IPS-18a (cell line): ENCODE measurements around the gene KLHL40.

Source experiments
- H3K27ac ChIP-seq: one replicate; pipeline ENCODE4 v1.5.1; 2013; ENCODE audit warnings: low read length
- H3K27me3 ChIP-seq: one replicate; pipeline ENCODE4 v1.6.1; 2013; ENCODE audit warnings: mild to moderate bottlenecking, low read length; ENCODE audit not compliant: control insufficient read depth, insufficient read depth
- H3K36me3 ChIP-seq: one replicate; pipeline ENCODE4 v1.6.1; 2013; ENCODE audit warnings: low read depth, low read length; ENCODE audit not compliant: control insufficient read depth
- H3K4me1 ChIP-seq: one replicate; pipeline ENCODE4 v1.6.1; 2013; ENCODE audit warnings: low read depth, low read length; ENCODE audit not compliant: control insufficient read depth
- H3K4me3 ChIP-seq: one replicate; pipeline ENCODE4 v1.5.1; 2013; ENCODE audit warnings: low read length
- H3K9ac ChIP-seq: one replicate; pipeline ENCODE4 v1.6.1; 2013; ENCODE audit warnings: mild to moderate bottlenecking, low read length, moderate library complexity
- H3K9me3 ChIP-seq: one replicate; pipeline ENCODE4 v1.6.1; 2013; ENCODE audit warnings: low read depth, low read length; ENCODE audit not compliant: control insufficient read depth

The KLHL40 gene

DNA sequence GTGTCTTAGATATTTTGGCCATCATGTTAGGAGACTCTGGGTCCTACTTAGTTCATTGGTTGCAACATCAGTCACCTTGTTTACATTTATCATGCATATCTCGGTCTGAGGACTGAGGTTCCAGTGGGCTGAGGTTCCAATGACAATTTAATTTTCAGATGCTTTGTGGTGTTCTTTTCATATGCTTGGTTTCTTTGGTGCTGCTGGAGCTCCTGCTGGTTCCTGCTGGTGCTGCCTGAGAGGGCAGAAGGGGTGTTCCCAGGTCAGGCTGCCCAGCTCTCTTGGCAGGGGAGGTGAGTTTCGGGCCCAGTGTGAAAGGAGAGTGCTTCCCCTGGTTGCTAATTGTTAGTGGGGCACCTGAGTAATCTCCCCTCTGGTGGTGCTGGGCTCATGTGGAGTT, 6.9 kb upstream of the KLHL40 start:
- Histone ChIP-seq H3K4me3 (no peak overlapping the region), H3K36me3 (no peaks in the 10 kb centered on the region), H3K9ac (no peak overlapping the region), H3K4me1 (peaks cover 5% of the 10 kb centered on the region), H3K9me3 (peaks cover 3% of the 10 kb centered on the region), H3K27ac (no peak overlapping the region), H3K27me3 (no peaks in the 10 kb centered on the region)

DNA sequence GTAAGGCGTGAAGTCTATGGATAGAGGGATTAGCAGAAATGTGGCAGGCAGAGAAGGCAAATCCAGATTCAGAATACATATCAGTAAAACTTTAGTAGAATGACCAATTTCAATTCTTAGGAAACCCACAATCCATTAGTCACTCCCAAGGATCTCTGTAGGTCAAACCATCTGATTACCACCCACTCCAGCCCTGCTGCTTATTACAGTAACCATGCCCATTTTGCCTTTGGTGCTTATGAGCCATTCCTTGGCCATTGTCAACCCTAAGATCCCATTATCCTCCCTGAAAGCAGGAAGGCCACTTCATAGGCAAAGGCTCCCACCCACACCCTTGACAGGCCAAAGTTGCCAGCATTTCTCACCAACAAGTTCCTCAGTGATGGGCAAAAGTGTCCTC, 5.1 kb upstream of the KLHL40 start:
- Histone ChIP-seq H3K27ac (no peak overlapping the region), H3K9ac (no peak overlapping the region), H3K36me3 (no peaks in the 10 kb centered on the region), H3K9me3 (peaks cover 3% of the 10 kb centered on the region), H3K27me3 (no peaks in the 10 kb centered on the region), H3K4me1 (peaks cover 5% of the 10 kb centered on the region), H3K4me3 (no peak overlapping the region)

DNA sequence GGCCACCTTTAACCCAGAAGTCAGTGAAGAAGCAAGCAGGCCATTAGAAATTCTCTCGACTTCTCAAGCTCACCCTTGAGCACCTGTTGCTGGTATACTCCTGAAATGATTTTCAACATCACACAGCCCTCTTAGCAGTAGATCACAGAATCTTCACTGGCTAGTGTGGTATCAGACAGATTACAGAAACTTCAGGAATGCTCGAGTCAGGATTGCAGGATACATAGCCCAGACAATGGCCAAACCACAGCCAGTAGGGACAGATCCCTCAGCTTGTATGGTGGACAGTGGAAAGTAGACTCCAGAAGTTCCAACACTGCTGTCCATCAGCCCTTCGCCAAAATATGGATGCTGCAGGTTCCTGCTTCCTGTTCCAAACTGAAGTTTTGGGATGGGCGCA, 4.5 kb upstream of the KLHL40 start:
- Histone ChIP-seq H3K4me3 (no peak overlapping the region), H3K27me3 (no peaks in the 10 kb centered on the region), H3K9me3 (peaks cover 3% of the 10 kb centered on the region), H3K4me1 (peaks cover 5% of the 10 kb centered on the region), H3K36me3 (no peaks in the 10 kb centered on the region), H3K27ac (no peak overlapping the region), H3K9ac (no peak overlapping the region)

DNA sequence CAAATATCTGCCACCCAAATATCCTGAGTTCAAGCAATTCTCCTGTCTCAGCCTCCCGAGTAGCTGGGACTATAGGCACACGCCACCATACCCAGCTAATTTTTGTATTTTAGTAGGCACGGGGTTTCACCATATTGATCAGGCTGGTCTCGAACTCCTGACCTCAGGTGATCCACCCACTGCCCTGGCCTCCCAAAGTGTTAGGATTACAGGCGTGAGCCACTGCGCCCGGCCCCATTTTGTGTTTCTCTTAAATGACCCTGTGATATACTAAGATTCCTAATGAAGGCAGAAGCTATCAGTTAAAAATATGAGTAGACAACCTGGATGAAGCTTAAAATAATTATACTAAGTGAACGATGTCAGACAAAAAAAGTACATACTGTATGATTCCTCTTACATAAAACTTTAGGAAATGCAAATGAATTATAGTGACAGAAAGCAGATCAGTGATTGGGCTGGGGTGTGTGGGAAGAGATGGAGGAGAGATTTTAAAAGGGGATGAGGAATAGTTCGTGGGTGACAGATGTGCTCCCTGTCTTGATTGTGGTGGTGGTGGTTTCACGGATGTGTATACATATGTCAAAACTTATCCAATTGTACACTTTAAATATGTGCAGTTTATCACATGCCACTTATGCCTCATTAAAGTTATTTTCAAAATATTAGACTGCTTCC, 3.8 kb upstream of the KLHL40 start:
- Histone ChIP-seq H3K4me3 (no peak overlapping the region), H3K9ac (no peak overlapping the region), H3K36me3 (no peaks in the 10 kb centered on the region), H3K9me3 (no peaks in the 10 kb centered on the region), H3K27me3 (no peaks in the 10 kb centered on the region), H3K4me1 (peaks cover 5% of the 10 kb centered on the region), H3K27ac (no peak overlapping the region)

DNA sequence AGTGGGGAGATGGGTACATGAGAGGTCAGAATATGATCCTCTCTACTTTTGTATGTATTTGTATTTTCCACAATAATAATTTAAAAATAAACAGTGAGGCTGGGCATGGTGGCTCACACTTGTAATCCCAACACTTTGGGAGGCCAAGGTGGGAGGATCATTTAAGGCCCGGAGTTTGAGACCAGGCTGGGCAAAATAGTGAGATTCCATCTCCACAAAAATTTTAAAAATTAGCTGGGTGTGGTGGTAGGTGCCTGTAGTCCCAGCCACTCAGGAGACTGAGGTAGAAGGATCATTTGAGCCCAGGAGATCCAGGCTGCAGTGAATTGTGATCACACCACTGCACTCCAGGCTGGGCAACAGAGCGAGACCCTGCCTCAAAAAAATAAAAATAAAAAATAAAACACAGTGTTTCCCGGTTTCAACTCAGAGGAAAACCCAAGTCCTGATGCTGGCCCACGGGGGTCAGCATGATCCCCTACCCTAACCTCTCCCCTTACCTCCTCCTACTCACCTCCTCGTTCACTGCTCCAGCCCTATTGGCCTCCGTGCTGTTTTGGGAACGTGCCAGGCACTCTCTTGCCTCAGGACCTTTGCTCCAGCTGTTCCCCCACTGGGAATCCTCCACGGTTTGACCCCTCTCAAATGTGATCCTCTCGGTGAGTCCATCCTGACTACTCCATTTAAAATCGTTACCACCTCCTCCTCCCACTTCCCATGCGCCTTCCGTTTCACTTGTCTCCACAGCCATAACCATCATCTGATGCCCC, 2.9 kb upstream of the KLHL40 start:
- no peaks in the 10 kb centered on the region for H3K27me3 ChIP-seq
- H3K4me3 ChIP-seq, result no peak overlapping the region
- H3K36me3 ChIP-seq, result no peaks in the 10 kb centered on the region
- H3K9ac ChIP-seq, result no peak overlapping the region
- no peak overlapping the region for H3K27ac ChIP-seq
- peaks cover 5% of the 10 kb centered on the region for H3K4me1 ChIP-seq
- no peaks in the 10 kb centered on the region for H3K9me3 ChIP-seq

DNA sequence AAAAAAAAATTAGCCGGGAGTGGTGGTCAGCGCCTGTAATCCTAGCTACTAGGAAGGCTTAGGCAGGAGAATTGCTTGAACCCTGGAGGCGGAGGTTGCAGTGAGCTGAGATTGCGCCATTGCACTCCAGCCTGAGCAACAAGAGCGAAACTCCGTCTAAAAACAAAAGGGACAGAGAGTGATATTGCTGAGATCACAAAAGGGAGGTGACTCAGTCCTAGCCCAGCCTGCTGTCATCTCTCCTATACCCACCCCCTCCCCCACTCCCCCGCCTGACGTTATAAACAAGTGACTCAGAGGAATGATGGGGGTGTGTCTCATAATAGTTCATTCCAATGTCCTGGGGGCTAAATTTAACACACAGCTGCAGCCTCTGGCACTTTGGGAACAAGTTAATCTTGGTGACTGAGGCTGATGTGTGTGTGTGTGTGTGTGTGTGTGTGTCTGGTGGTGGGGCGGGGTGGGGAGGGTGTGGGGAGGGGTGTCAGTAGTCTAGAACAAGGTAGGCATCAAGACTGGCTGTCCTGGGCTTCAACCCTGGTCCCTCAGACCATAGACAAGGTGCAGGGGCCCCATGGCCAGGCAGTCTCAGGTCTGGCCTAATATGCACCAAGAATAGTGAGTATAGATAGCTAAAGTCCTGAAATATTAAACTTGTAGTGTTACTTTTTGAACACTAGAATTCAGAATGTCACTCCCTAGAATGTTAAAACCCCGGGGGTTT, 1.3 kb upstream of the KLHL40 start:
- H3K9ac ChIP-seq, result no peak overlapping the region
- H3K36me3 ChIP-seq, result no peaks in the 10 kb centered on the region
- H3K27ac ChIP-seq, result no peak overlapping the region
- no peaks in the 10 kb centered on the region for H3K4me1 ChIP-seq
- no peaks in the 10 kb centered on the region for H3K9me3 ChIP-seq
- no peaks in the 10 kb centered on the region for H3K27me3 ChIP-seq
- H3K4me3 ChIP-seq, result no peak overlapping the region

- no peak overlapping the region for H3K4me3 ChIP-seq
- no peak overlapping the region for H3K9ac ChIP-seq
- H3K9me3 ChIP-seq, result no peaks in the 10 kb centered on the region
- no peaks in the 10 kb centered on the region for H3K36me3 ChIP-seq
- H3K4me1 ChIP-seq, result peaks cover 3% of the 10 kb centered on the region
- H3K27me3 ChIP-seq, result no peaks in the 10 kb centered on the region
- H3K27ac ChIP-seq, result no peak overlapping the region
These were observed 540 bp upstream of the KLHL40 start for GRCh38 chr3:42684632-42685362.

GRCh38 chr3:42685891-42686820, 819 bp downstream of the KLHL40 start:
- Histone ChIP-seq H3K4me1 (peaks cover 5% of the 10 kb centered on the region), H3K4me3 (no peak overlapping the region), H3K36me3 (no peaks in the 10 kb centered on the region), H3K27ac (no peak overlapping the region), H3K9ac (no peak overlapping the region), H3K9me3 (no peaks in the 10 kb centered on the region), H3K27me3 (no peaks in the 10 kb centered on the region)

GRCh38 chr3:42686832-42687650, 1.7 kb downstream of the KLHL40 start:
- Histone ChIP-seq H3K27me3 (no peaks in the 10 kb centered on the region), H3K4me3 (no peak overlapping the region), H3K27ac (no peak overlapping the region), H3K9me3 (no peaks in the 10 kb centered on the region), H3K4me1 (peaks cover 5% of the 10 kb centered on the region), H3K9ac (no peak overlapping the region), H3K36me3 (no peaks in the 10 kb centered on the region)

DNA sequence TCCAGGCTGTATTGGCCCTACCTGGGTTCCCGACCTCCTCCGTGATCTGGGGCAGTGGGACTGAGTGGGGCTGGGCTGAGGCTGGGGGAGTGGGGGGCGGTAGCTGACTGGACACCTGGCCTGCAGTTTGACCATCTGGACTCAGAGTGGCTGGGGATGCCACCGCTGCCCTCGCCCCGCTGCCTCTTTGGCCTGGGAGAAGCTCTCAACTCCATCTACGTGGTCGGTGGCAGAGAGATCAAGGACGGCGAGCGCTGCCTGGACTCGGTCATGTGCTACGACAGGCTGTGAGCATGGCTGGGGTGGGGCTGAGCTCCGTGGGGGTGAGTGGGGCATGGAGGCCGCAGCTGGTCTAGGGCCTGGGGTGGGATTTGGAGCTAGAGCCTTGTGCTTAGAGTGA, 2.7 kb downstream of the KLHL40 start:
- Histone ChIP-seq H3K4me1 (peaks cover 5% of the 10 kb centered on the region), H3K9me3 (no peaks in the 10 kb centered on the region), H3K9ac (no peak overlapping the region), H3K4me3 (no peak overlapping the region), H3K27ac (no peak overlapping the region), H3K36me3 (no peaks in the 10 kb centered on the region), H3K27me3 (no peaks in the 10 kb centered on the region)
